ENCODE results near the gene DUSP14. TPM values are rescaled to one million over a fixed set of nuclear protein-coding genes. Genes with fewer than 3 reads are reported as not detected.

The DUSP14 gene
- total and polyA plus RNA-seq, 9 of the 15 experiments (the other 6 are each of a cell fraction or from before 2014, with no cell fraction given): 20.2 to 74.0 (median 31.8) TPM

GRCh38 chr17:37446027-37446426 lies 43.7 kb upstream of the DUSP14 start:
- TF ChIP-seq KAT8 (IDR thresholded peaks at IDR 0.05; ENCODE audit: low read depth) (no peak), E2F6 (IDR thresholded peaks at IDR 0.05; ENCODE audit: borderline replicate concordance in 1 of 2, extremely low read depth in 1 of 2, insufficient read depth in 1 of 2, insufficient read length in 1 of 2, low read depth in 1 of 2, low read length in 1 of 2, poor library complexity in 1 of 2, severe bottlenecking in 1 of 2) (no peak)
- in situ Hi-C loops (cut with MboI) (no loop called here), intact Hi-C loops (cut with micrococcal nuclease) (no loop called here)
- no peak for ATAC-seq
- 58% methylated on average over 4 of the region's 4 CpGs for WGBS (ENCODE audit: insufficient coverage, low coverage, missing lambda C conversion rate)
- Histone ChIP-seq H3K9ac (ENCODE audit: insufficient read depth in 1 of 2, low read depth in 2 of 2, low read length in 2 of 2) (no peak overlapping the region), H3K4me3 (no peak overlapping the region), H3K27me3 (ENCODE audit: control insufficient read depth in 2 of 2, insufficient read depth in 2 of 2, low read length in 2 of 2) (no peaks in the 10 kb centered on the region), H3K4me2 (ENCODE audit: insufficient read depth, low read length) (no peak overlapping the region), H3K9me1 (ENCODE audit: control insufficient read depth, insufficient read depth, low read length) (no peaks in the 10 kb centered on the region), H3K27ac (ENCODE audit: extremely low read depth, low read depth, low read length) (no peak overlapping the region), H3K9me3 (replicated peaks; ENCODE audit: control insufficient read depth, insufficient read depth, low read depth, low read length) (no peaks in the 10 kb centered on the region), H2AFZ (ENCODE audit: low read depth, low read length) (no peak overlapping the region), H3K36me3 (ENCODE audit: control insufficient read depth, insufficient read depth, low read length) (peaks cover 70% of the 10 kb centered on the region), H3K4me1 (replicated peaks in 1 of 2; ENCODE audit: control insufficient read depth in 2 of 2, insufficient read depth in 2 of 2, low read length in 2 of 2) (no peaks in the 10 kb centered on the region), H4K20me1 (replicated peaks; ENCODE audit: control insufficient read depth, insufficient read depth, low read length) (no peaks in the 10 kb centered on the region), H3K79me2 (ENCODE audit: control insufficient read depth, insufficient read depth, low read length) (no peaks in the 10 kb centered on the region)
- ChIA-PET POLR2A (no interaction called here), CTCF (ENCODE audit: low intra/inter-chr PET ratio) (no interaction called here)
- no peak for FAIRE-seq
- no peak for DNase-seq (ENCODE audit: extremely low read depth in 1 of 4, low spot score in 3 of 4)
- no TSS peak for BruUV-seq (replicated peaks)

DNA sequence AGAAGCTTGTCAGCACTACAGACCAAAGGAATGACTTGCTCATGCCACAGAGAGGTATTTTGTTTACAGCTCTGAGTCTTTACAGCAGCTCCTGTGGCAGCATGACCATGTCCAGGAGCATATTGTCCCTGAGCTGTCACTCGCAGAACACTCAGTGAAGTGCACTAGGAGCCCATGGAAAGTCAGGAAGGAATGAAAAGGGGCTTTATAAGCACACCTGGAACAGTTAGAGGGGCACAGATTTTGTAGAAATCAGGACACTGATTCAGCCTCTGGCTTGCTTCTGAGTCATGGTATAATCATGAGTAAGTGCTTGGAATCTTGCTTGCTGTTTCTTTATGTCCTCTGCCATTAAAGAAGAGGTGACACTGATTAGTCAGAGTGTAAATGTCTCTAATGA lies 42.0 kb upstream of the DUSP14 start:
- no peaks in the 10 kb centered on the region for H4K20me1 ChIP-seq (replicated peaks; ENCODE audit: control insufficient read depth, insufficient read depth, low read length)
- FAIRE-seq: no peak
- H3K9me1 ChIP-seq (ENCODE audit: control insufficient read depth, insufficient read depth, low read length): no peaks in the 10 kb centered on the region
- H3K4me1 ChIP-seq (replicated peaks in 1 of 2; ENCODE audit: control insufficient read depth in 2 of 2, insufficient read depth in 2 of 2, low read length in 2 of 2): no peaks in the 10 kb centered on the region
- ATAC-seq: no peak
- ChIA-PET CTCF (ENCODE audit: low intra/inter-chr PET ratio) (no interaction called here), POLR2A (no interaction called here)
- 82% methylated on average over 1 of the region's 1 CpG for WGBS (ENCODE audit: insufficient coverage, low coverage, missing lambda C conversion rate)
- no peaks in the 10 kb centered on the region for H3K27me3 ChIP-seq (ENCODE audit: control insufficient read depth in 2 of 2, insufficient read depth in 2 of 2, low read length in 2 of 2)
- H3K79me2 ChIP-seq (ENCODE audit: control insufficient read depth, insufficient read depth, low read length): no peaks in the 10 kb centered on the region
- TF ChIP-seq KDM1A (IDR thresholded peaks at IDR 0.05): peak in 1 of 2 experiments; percentile 50; a peak in 1 of 4 replicates
- TF ChIP-seq SMC3 (conservative IDR thresholded peaks at IDR 0.05; ENCODE audit: insufficient read depth, low read depth, low read length): no peak
- TF ChIP-seq RNF2 (IDR thresholded peaks at IDR 0.05): no peak
- TF ChIP-seq, protein P1, sequence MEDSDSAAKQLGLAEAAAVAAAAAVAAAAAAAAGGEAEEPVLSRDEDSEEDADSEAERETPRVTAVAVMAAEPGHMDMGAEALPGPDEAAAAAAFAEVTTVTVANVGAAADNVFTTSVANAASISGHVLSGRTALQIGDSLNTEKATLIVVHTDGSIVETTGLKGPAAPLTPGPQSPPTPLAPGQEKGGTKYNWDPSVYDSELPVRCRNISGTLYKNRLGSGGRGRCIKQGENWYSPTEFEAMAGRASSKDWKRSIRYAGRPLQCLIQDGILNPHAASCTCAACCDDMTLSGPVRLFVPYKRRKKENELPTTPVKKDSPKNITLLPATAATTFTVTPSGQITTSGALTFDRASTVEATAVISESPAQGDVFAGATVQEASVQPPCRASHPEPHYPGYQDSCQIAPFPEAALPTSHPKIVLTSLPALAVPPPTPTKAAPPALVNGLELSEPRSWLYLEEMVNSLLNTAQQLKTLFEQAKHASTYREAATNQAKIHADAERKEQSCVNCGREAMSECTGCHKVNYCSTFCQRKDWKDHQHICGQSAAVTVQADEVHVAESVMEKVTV (CRISPR knock-in tag; IDR thresholded peaks at IDR 0.05): no peak
- TF ChIP-seq FOSL1 (tag; conservative IDR thresholded peaks at IDR 0.05): peak; percentile 45
- H3K4me2 ChIP-seq (ENCODE audit: insufficient read depth, low read length): no peak overlapping the region
- no peak overlapping the region for H3K9ac ChIP-seq (ENCODE audit: insufficient read depth in 1 of 2, low read depth in 2 of 2, low read length in 2 of 2)
- in situ Hi-C loops (cut with MboI) (no loop called here), intact Hi-C loops (cut with micrococcal nuclease) (no loop called here)
- no TSS peak for BruUV-seq (replicated peaks)
- no peak overlapping the region for H3K4me3 ChIP-seq
- no peaks in the 10 kb centered on the region for H3K9me3 ChIP-seq (replicated peaks; ENCODE audit: control insufficient read depth, insufficient read depth, low read depth, low read length)
- peaks cover 61% of the 10 kb centered on the region for H3K36me3 ChIP-seq (ENCODE audit: control insufficient read depth, insufficient read depth, low read length)
- no peak overlapping the region for H2AFZ ChIP-seq (ENCODE audit: low read depth, low read length)
- DNase-seq (ENCODE audit: extremely low read depth in 1 of 4, low spot score in 3 of 4): no peak
- no peak overlapping the region for H3K27ac ChIP-seq (ENCODE audit: extremely low read depth, low read depth, low read length)
